GM18873 (cell line): ENCODE measurements around the gene API5.
A peak's percentile ranks its signal among the peaks of the same experiment; 100 is the strongest.

ENCODE experiments used
- ATAC-seq: cut with Tn5 transposase; IDR thresholded peaks from one replicate; pipeline ENCODE4 v1.9.1; 2021; ENCODE audit warnings: mild to moderate bottlenecking, moderate library complexity, moderate number of reproducible peaks; ENCODE audit not compliant: unreplicated experiment, low FRiP score

Gene API5

DNA sequence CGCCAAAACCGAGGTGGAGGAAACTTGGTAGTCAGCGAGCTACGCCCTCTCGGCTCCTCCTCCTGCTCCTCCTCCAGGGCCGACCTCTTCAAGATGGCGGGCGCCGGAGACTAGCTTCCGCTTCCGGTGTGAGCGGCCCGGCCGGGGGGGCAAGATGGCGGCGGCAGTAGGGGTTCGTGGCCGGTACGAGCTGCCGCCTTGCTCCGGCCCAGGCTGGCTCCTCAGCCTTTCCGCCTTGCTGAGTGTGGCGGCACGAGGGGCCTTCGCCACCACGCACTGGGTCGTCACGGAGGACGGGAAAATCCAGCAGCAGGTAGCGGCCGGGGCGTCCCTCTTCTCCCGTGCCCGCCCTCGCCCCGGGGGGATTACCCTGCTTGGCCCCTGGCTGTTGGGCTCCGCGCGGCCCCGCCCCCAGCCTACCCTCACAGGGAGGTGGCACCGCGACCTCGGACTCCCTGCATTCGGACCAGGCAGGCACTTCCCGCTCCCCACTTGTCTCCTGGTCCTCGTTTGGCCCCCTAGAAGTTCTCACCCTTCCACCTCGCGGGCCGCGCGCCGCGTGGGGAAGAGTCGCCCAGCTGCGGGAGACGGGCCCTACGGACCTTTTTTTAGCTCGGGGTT lies 47.1 kb downstream of the API5 start, which contains the start of gene TTC17:
TSS of gene TTC17 (plus strand) at position 120 of the 621 bp plus-strand sequence. CDS start at position 155, 35 bp downstream.
- peak; percentile 91 for ATAC-seq

DNA sequence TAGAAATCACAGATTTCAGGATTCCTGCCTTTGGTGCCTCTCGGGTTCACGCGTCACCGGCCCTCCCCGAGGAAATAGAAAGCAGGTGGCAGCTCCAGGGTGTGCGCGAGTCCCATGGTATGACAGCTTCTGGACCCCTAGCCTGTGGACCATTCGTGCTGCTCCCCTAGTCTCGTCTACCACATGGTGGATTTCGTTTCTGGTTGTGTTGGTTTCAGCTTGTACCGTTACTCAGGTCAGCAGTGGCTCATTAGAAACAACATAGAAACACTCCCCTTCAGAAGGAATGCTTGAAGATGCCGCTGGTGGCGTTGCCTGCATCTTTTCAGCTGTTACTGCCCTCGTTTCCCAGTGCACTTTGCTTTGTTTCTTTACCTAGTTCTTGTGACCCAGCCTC lies 47.6 kb downstream of the API5 start:
- peak; percentile 43 for ATAC-seq

DNA sequence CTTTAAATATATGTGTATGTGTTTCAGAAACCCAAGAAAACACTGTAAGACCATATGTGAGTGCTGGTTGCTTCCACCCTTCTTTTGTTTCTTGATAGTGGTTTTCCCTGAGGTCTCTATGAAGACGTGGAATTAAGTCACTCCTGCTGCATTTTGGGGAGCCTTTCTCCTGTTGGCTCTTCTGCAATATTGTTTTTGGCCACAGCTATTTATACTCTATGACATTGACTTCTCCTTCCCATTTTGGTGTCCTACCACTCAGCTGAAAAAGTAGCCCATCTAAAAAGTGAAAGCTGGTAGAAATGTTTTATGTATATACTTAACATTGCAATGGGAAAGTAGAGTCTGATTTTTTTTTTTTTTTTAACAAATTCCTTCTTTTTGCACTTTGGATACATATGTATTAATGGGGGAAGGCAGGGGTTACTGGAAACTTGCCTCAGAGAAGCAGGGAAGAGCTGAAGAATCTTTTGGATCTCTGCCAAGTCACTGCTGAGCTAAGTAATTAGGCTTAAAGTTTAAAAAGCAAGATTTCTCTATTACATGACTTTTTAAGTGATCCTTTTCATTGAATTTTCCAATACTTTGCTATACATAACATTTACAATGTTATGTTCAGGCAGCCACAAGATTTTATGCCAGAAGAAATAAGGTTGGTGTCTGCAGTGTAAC lies 48.7 kb downstream of the API5 start:
- no peak for ATAC-seq

DNA sequence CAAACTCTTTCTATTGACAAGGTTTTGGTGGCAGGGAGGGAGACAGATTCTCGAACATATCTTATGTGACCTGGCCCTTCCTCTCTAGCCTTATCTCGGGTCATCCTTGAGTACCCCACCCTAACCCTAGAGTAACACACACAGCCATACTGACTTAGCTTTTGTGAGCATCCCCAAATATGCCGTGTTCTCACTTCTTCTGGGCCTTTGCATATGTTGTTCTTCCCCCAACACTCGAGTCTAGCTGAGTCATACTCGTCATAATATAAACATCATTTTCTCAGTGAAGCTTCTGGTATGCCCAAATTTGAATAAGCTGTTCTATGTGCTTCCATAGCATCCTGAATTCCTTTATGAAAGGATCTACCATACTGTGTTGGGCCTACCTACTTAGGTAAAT lies 54.9 kb downstream of the API5 start:
- no peak for ATAC-seq

DNA sequence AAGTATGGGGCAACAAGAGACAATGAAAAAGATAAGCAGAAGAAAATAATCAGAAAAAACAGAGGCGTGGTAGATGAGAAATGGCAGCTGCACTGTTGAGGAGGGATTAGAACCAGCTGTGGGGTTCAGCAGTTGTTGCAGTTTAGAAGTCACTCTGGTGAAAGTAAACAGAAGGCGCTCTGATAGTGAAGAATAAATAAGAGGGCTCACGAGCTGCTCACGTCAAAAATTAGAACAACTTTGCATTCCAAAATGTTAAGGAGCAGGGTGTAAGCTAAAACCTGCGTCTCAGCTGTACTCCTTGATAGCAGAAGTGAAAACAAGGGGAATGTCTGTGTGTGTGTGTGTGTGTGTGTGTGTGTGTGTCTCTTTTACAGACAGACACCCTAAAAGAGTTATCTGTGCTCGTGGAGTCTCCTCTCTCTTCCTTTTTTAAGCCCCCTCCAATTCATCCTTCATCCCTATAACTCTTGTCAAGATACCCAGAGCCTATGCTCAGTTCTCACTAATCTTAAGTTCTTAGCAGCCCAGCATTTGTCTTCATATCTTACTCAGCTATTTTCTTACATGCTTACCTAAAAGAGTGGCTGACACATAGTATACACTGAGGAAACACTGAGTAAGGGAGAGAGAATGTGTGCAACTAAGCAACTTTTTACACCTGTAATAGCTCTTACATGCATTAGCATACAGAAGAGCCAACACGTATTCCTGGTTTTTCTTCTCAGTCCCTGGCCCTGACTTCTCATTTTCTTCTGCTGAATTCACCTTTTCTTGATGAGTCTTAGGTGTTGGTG lies 55.8 kb downstream of the API5 start:
- ATAC-seq = no peak

DNA sequence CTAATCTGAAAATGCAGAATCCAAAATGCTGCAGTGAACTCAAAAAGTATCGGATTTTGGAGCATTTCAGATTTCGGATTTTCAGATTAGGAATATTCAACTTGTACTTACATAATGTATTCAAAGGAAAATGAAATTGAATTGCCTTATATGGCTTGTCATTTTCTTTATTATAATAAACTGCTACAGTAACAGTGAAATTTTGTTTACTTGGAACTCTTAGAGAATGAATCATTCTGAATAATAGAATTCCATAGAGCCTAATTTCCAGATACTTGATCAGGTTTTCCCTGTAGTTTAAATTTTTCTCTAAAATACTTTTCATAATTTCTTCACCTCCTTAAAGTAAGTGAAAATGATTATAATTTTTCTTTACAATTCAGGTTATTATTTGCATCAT lies 64.3 kb downstream of the API5 start:
- ATAC-seq = no peak

DNA sequence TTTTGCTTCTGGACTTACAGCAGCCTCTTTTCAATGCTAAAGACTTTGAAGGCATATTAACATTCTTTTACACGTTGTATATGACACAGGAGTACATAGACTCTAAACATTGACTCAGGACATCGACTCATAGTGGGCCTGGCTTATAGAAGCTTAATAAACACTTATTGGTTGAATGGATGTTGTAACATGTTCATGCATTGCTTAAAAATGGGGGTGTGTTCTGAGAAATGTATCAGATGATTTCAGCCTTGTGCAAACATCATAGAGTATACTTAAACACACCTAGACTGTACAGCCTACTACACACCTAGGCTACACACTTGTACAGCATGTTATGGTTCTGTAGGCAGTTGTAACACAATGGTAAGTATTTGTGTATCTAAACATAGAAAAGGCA lies 64.8 kb downstream of the API5 start:
- ATAC-seq = no peak

DNA sequence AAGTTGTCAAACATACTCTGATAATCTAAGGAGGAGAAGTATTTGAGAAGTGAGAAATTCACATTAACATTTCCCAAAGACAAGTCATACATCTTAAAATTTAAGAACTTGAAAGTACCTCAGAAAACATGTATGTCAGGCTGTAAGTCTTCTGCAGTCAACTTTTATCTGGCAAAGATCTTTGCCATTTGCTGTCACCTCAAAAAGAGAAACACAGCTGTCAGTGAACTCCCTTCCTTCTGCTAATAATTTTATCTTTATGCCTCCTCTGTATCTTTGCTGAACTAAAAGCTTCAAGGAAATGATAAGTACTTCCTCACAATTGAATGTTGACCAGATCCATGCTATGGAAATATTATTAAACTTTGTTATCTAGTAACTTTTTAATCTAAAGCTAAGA lies 65.6 kb downstream of the API5 start:
- no peak for ATAC-seq

DNA sequence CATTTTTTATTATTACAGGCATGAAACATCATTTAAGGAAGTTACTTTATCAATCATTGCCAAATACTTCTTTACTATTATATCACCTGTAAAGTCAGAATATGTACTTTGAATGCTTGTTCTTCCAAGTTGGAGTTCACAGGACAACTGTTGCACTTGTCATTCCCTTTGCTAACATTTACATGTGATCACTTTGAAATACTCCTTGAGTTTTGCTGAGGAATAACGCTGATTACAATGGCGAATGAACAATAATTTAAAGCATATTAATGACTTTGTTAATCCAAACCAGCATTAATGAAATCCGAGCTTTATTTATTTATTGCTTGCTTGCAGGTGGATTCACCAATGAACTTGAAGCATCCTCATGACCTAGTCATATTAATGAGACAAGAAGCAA lies 67.1 kb downstream of the API5 start:
- no peak for ATAC-seq

DNA sequence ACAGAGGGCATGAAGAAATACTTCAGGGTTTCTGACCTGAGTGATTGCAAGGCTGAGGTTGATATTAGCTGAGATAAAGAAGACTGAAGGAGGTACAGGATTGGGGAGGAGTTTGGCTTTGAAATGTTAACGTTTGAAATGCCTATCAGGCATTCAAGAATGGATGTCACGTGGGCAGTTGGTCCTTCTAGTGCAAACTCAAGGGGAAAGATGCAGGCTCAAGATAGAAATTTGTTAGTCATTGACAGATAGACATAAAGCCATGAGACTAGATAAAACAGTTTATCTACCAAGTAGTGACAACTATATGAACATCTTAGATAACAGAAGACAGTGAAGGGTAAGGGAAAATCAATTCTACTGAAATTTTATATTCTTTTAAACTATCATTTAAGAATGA lies 70.0 kb downstream of the API5 start:
- ATAC-seq = no peak

DNA sequence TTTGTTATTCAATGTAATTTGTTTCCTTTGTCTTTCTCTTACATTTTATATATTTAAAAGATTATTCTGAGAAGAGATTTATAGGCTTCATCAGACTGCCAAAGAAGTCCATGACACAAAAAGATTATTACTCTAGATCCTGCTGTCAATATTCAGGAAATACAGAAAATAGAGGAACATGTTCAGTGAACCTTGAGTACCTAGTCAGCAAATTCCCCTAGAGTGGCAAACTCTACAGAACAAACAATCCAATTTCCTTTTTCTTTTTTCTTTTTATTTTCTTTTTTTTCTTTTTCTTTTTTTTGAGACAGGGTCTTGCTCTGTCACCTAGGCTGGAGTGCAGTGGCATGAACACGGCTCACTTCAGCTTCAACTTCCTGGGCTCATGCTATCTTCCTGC lies 70.8 kb downstream of the API5 start:
- ATAC-seq = no peak

DNA sequence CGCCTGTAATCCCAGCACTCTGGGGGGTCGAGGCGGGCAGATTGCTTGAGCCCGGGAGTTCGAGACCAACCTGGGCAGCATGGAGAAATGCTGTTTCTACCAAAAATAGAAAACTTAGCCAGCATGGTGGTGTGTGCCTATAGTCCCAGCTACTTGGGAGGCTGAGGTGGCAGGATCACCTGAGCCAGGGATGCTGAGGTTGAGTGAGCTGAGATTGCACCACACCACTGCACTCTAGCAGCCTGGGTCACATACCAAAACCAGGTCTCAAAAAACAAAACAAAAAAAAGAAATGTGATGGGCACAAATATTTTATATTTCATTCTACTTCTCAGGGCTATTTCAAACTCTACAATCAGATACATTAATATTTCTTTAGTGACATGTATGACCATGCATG lies 72.6 kb downstream of the API5 start:
- no peak for ATAC-seq

DNA sequence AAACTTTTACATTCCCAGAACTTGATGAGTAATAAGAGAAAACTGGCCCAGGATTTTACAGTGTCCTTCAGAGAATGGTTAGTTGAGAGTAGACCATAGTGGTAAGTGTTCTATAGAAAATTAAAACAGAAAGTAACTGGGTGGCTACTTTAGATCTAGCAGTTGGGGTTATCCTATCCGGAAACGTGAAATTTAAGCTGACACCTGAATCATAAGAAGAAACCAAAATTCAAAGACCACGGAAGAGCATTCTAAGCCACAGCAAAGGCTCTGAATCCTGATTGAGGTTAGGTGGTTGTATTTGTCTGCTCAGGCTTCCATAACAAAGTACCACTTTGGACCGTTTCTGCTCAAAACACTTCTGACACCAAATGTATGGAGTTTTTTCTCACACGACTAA lies 80.9 kb downstream of the API5 start:
- ATAC-seq = no peak

DNA sequence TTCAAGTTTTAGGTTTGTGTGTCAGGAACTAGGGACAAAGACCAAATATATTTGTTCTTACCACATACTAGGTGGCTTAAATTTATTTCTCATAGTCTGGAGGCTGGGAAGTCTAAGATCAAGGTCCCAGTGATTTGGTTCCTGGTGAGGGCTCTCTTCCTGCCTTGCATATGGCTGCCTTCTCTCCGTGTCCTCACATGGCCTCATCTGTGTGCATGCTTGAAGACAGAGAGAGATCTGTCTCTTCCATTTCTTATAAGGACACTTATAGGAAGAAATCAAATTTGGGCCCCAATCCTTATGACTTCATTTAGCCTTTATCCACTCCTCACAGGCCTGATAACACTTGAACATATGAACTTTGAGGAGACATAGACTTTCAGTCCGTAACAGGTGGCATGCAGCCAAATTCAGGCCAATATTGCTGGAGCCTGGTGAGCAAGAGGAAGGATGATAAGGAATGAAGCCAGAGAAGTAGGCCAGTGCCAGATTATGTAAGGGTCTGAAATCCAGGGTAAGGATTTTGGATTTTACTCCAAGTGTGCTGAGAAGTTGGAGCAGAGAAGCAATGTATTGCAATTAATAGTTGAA lies 82.1 kb downstream of the API5 start:
- ATAC-seq = no peak
